Upper lobe of left lung (tissue), 6 donors: Measurements from ENCODE around the gene POLDIP3. TPM values are rescaled to one million over a fixed set of nuclear protein-coding genes. Genes with fewer than 3 reads are reported as not detected.
A peak's percentile ranks its signal among the peaks of the same experiment; 100 is the strongest.

ENCODE experiments used
- ATAC-seq, 2 donors: fragments of 200-7000 bp; cut with Tn5 transposase; one replicate each; pipeline ENCODE4 v1.9.1; 2022; ENCODE audit warnings: mild to moderate bottlenecking in 2 of 2, moderate library complexity in 2 of 2; ENCODE audit not compliant: low FRiP score in 2 of 2
- DNase-seq, 2 donors: peaks; one replicate each; pipeline ENCODE4 v3.0.0-alpha.2; 2019 to 2020
- H3K27ac ChIP-seq, 4 donors: fragments of 200-600 bp; sonication (generic); one replicate each; pipeline ENCODE4 v1.5.1; 2016 to 2019
- H3K27me3 ChIP-seq, 4 donors: fragments of 200-600 bp; sonication (generic); one replicate each; pipeline ENCODE4 v1.5.1; 2017 to 2019
- H3K36me3 ChIP-seq, 4 donors: fragments of 200-600 bp; sonication (generic); one replicate each; pipeline ENCODE4 v1.5.1; 2016 to 2019
- H3K4me1 ChIP-seq, 4 donors: fragments of 200-600 bp; sonication (generic); one replicate each; pipeline ENCODE4 v1.5.1; 2018 to 2019
- H3K4me3 ChIP-seq, 4 donors: fragments of 200-600 bp; sonication (generic); one replicate each; pipeline ENCODE4 v1.5.1; 2017 to 2019; ENCODE audit warnings: mild to moderate bottlenecking in 2 of 4, moderate library complexity in 1 of 4
- H3K9me3 ChIP-seq, 4 donors: fragments of 200-600 bp; sonication (generic); one replicate each; pipeline ENCODE4 v1.5.1; 2018 to 2019
- EP300 ChIP-seq, 4 donors: sonication (generic); formaldehyde crosslinking; IDR thresholded peaks; one replicate each; pipeline ENCODE4 v1.5.1; 2017; ENCODE audit warnings: antibody characterized with exemption in 4 of 4, control low read depth in 2 of 4
- POLR2A ChIP-seq, 4 donors: fragments of 450-650 bp; IDR thresholded peaks; one replicate each; pipeline ENCODE4 v1.5.1; 2016 to 2017; ENCODE audit warnings: antibody characterized with exemption in 4 of 4, mild to moderate bottlenecking in 2 of 4
- POLR2AphosphoS5 ChIP-seq, 2 donors: sonication (generic); formaldehyde crosslinking; IDR thresholded peaks; one replicate each; pipeline ENCODE4 v1.5.1; 2017; ENCODE audit warnings: antibody characterized with exemption in 2 of 2
- WGBS, 2 donors: methylation state at CpG; one replicate each; pipeline ENCODE4 v1.1.5; 2017 to 2018; 5-methylcytosine and 5-hydroxymethylcytosine counted together
- total RNA-seq, 6 donors: library from RNA; depleted of rRNA in 4 of 6; stranded (reverse); fragments of >200 nt in 4 of 6; gene quantifications; one replicate each; pipeline versions ENCODE4 v1.1.0 to v1.2.1, GENCODE V29; 2016 to 2021
- TF ChIP-seq, protein P1 (sequence below), 6 experiments: fragments of 450-650 bp in 4 of 6; fragments of 200-600 bp in 2 of 6; sonication (generic) in 2 of 6; IDR thresholded peaks; one replicate each; pipeline ENCODE4 v1.5.1; 2016 to 2019; ENCODE audit warnings: antibody characterized with exemption in 6 of 6
- donor health status: DM: no; HTN: no; CAD: no; lungs with moderate emphysema.
- donor health status: DM: no; HTN: yes; CAD: no; lungs with severe emphysema.

Gene POLDIP3
- total RNA-seq, 6 donors from 2014 or later: 38.0 to 74.5 (median 55.6) TPM

DNA sequence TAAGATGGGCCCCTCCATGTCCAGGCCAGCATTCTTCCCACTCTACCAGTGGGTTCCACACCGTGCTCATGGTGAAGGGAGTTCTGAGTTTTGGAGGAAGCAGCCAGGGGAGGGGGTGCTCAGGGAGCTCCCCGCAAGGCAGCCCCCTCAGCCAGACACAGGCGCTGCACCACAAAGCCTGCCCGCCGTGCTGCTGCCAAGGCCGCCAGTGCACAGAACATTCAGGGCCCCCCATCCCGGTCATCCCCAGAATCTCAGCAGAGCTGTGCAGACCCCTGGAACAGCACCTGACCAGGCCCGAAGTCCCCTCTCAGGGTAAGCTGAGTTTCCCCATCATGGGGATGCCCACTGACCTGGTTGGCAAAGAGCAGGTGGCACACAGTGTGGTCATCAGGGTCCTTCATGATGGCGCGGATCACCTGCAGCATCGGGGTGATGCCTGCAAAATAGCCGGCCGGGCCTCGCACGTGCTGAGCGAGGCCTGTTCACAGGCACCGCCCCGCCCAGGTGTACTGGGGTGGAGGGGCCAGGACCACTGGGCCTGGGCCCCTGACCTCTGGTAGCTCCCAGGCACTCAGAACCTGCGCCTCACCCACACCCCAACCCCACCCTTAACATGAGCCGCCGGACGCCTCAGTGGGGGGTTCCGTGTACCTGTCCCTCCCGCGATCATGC, 12.4 kb upstream of the POLDIP3 start:
- H3K4me1 ChIP-seq: peaks cover 0 to 15% (median 7%) of the 10 kb centered on the region in 4 donors
- no peaks in the 10 kb centered on the region for H3K9me3 ChIP-seq
- ATAC-seq: no peak
- H3K4me3 ChIP-seq: no peak overlapping the region
- no peak overlapping the region for H3K27ac ChIP-seq
- WGBS, 2 donors: 97% methylated on average over 5 to 25 of the region's 25 CpGs
- DNase-seq: peak in 1 of 2 donors; percentile 65
- TF ChIP-seq POLR2AphosphoS5 (IDR thresholded peaks at IDR 0.05): no peak
- TF ChIP-seq, protein P1, sequence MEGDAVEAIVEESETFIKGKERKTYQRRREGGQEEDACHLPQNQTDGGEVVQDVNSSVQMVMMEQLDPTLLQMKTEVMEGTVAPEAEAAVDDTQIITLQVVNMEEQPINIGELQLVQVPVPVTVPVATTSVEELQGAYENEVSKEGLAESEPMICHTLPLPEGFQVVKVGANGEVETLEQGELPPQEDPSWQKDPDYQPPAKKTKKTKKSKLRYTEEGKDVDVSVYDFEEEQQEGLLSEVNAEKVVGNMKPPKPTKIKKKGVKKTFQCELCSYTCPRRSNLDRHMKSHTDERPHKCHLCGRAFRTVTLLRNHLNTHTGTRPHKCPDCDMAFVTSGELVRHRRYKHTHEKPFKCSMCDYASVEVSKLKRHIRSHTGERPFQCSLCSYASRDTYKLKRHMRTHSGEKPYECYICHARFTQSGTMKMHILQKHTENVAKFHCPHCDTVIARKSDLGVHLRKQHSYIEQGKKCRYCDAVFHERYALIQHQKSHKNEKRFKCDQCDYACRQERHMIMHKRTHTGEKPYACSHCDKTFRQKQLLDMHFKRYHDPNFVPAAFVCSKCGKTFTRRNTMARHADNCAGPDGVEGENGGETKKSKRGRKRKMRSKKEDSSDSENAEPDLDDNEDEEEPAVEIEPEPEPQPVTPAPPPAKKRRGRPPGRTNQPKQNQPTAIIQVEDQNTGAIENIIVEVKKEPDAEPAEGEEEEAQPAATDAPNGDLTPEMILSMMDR (IDR thresholded peaks at IDR 0.05): no peak
- no peak for TF ChIP-seq POLR2A (IDR thresholded peaks at IDR 0.05)
- TF ChIP-seq EP300 (IDR thresholded peaks at IDR 0.05): no peak
- H3K27me3 ChIP-seq: no peaks in the 10 kb centered on the region
- H3K36me3 ChIP-seq: peaks cover 37 to 98% (median 91%) of the 10 kb centered on the region in 4 donors

DNA sequence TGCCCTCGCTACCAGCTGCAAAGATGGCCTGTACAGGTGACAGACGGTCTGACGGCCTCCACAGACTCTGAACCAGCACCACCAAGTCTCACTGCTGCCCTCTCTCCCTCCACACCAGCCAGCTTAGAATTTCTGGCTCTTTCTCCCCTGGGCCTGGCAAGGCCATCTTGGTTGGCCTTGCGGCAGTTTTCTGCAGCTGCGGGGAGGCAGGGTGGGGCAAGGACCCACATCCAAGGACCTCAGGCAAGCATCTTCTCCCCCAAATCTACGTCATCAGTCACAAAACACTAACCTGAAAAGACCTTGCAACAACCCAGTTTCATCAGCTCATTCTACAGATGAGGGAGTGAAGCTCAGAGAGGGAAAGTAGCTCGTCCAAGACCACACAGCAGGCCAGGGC, 11.7 kb upstream of the POLDIP3 start:
- no peak for ATAC-seq
- WGBS, 2 donors: 88 to 100% methylated on average over 5 to 7 of the region's 7 CpGs
- Histone ChIP-seq H3K4me3 (no peak overlapping the region), H3K36me3 (peaks cover 36 to 93% (median 85%) of the 10 kb centered on the region in 4 donors), H3K27ac (no peak overlapping the region), H3K4me1 (peaks cover 1 to 15% (median 8%) of the 10 kb centered on the region in 4 donors), H3K27me3 (no peaks in the 10 kb centered on the region), H3K9me3 (no peaks in the 10 kb centered on the region)
- DNase-seq: no peak
- TF ChIP-seq POLR2AphosphoS5 (IDR thresholded peaks at IDR 0.05): no peak
- TF ChIP-seq, protein P1 (IDR thresholded peaks at IDR 0.05): no peak
- TF ChIP-seq POLR2A (IDR thresholded peaks at IDR 0.05): no peak
- no peak for TF ChIP-seq EP300 (IDR thresholded peaks at IDR 0.05)

DNA sequence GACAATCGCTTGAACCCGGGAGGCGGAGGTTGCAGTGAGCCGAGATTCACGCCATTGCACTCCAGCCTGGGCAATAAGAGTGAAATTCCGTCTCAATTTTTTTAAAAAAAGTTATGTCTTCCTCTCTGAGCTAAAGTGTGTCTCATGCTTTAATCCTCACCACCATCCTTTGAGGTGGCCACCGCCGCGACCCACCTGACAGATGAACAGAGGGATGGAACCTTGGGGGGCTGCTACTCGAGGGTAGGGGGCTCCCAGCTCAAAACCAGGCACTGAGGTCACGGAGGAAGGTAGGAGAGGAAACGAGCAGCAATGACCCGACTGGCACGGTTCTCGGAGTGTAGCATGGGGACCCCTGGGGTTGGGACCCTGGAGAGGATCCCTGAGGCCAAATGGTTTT, 10.7 kb upstream of the POLDIP3 start:
- ATAC-seq: no peak
- no peak for TF ChIP-seq POLR2A (IDR thresholded peaks at IDR 0.05)
- TF ChIP-seq POLR2AphosphoS5 (IDR thresholded peaks at IDR 0.05): no peak
- TF ChIP-seq, protein P1 (IDR thresholded peaks at IDR 0.05): no peak
- no peak for TF ChIP-seq EP300 (IDR thresholded peaks at IDR 0.05)
- WGBS, 2 donors: 89 to 95% methylated on average over 15 of the region's 15 CpGs
- Histone ChIP-seq H3K9me3 (no peaks in the 10 kb centered on the region), H3K36me3 (peaks cover 31 to 83% (median 76%) of the 10 kb centered on the region in 4 donors), H3K27ac (no peak overlapping the region), H3K4me3 (no peak overlapping the region), H3K4me1 (peaks cover 4 to 16% (median 10%) of the 10 kb centered on the region in 4 donors), H3K27me3 (no peaks in the 10 kb centered on the region)
- no peak for DNase-seq

DNA sequence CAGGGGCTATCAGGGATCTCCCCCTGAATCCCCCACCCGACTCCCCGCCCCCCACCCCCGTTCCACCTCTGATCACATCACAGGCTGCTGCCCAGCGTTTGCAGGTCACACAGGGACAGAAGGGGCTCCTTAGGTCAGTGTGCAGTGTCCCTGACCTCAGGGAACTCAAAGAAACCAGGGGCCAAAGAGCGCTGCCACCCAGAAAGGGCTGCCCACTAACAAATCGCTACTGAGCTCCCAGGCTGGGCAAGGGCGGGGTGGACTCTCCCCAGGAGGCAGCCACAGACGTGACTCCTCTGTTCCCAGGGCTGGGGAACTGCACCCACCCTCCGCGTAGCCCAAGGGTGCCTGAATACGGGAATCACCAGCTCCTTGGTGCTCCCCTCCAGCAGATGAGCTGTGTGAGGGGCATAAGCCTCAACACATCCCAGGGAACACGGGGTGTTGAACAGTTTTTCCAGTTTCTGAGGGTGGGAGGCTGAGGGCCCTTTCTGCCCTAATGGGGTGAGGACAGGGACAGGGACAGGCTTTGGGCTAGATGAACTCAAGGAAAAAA, 9.9 kb upstream of the POLDIP3 start:
- no peak for DNase-seq
- Histone ChIP-seq H3K36me3 (peaks cover 27 to 80% (median 73%) of the 10 kb centered on the region in 4 donors), H3K27ac (peak overlapping the region in 2 of 4 donors; percentile 52 to 57), H3K4me3 (no peak overlapping the region), H3K27me3 (no peaks in the 10 kb centered on the region), H3K4me1 (peaks cover 4 to 16% (median 10%) of the 10 kb centered on the region in 4 donors), H3K9me3 (no peaks in the 10 kb centered on the region)
- WGBS, 2 donors: 81 to 82% methylated on average over 1 to 8 of the region's 12 CpGs
- no peak for TF ChIP-seq POLR2A (IDR thresholded peaks at IDR 0.05)
- TF ChIP-seq, protein P1 (IDR thresholded peaks at IDR 0.05): no peak
- TF ChIP-seq EP300 (IDR thresholded peaks at IDR 0.05): no peak
- TF ChIP-seq POLR2AphosphoS5 (IDR thresholded peaks at IDR 0.05): no peak
- ATAC-seq: no peak
